ENCODE results near the gene POC1B.

- TF ChIP-seq POLR2A (IDR thresholded peaks at IDR 0.05; ENCODE audit: low read depth, low read length), result no peak
- TF ChIP-seq POLR2AphosphoS5 (IDR thresholded peaks at IDR 0.05; ENCODE audit: low read depth, low read length), result no peak
- TF ChIP-seq TAF1 (IDR thresholded peaks at IDR 0.05; ENCODE audit: low read depth, low read length), result no peak
- TF ChIP-seq POU2F2 (IDR thresholded peaks at IDR 0.05; ENCODE audit: low read depth, low read length), result no peak
- 0 out of 2 replicates have a peak, but pooled peaks have one; percentile 11 for TF ChIP-seq SPI1 (IDR thresholded peaks at IDR 0.05; ENCODE audit: low read depth, low read length)
- TF ChIP-seq PAX5 (IDR thresholded peaks at IDR 0.05; ENCODE audit: insufficient read depth, low read length, severe bottlenecking), result no peak
Measured at GRCh38 chr12:89468648-89469326, 57.1 kb downstream of the POC1B start.
